Heart left ventricle (tissue), 16 donors: ENCODE data around the gene SZRD1. TPM values are rescaled to one million over a fixed set of nuclear protein-coding genes. Genes with fewer than 3 reads are reported as not detected.

ENCODE experiments used
- ATAC-seq, 4 donors: fragments of 200-7000 bp; cut with Tn5 transposase; one replicate each; pipeline ENCODE4 v1.9.1; 2020 to 2022; ENCODE audit warnings: moderate library complexity in 4 of 4, mild to moderate bottlenecking in 3 of 4, moderate number of reproducible peaks in 1 of 4
- DNase-seq, 5 donors: peaks; one replicate each; pipeline ENCODE4 v3.0.0-alpha.2; 2020
- H3K27ac ChIP-seq, 12 donors: fragments of 200-600 bp; sonication (generic) in 4 of 12; one replicate each; pipeline versions ENCODE4 v1.5.0 to v1.8.0; 2016 to 2022; ENCODE audit warnings: mild to moderate bottlenecking in 2 of 12
- H3K27me3 ChIP-seq, 9 donors: fragments of 200-600 bp; sonication (generic) in 2 of 9; one replicate each; pipeline versions ENCODE4 v1.5.1 to v1.8.0; 2016 to 2022; ENCODE audit warnings: mild to moderate bottlenecking in 3 of 9
- H3K36me3 ChIP-seq, 9 donors: fragments of 200-600 bp; sonication (generic) in 2 of 9; one replicate each; pipeline versions ENCODE4 v1.5.0 to v1.8.0; 2018 to 2022; ENCODE audit warnings: mild to moderate bottlenecking in 2 of 9
- H3K4me1 ChIP-seq, 12 donors: fragments of 200-600 bp; sonication (generic) in 4 of 12; one replicate each; pipeline versions ENCODE4 v1.5.0 to v1.8.0; 2016 to 2022; ENCODE audit warnings: mild to moderate bottlenecking in 3 of 12
- H3K4me3 ChIP-seq, 12 donors: fragments of 200-600 bp; sonication (generic) in 4 of 12; one replicate each; pipeline versions ENCODE4 v1.5.0 to v1.8.0; 2017 to 2022; ENCODE audit warnings: mild to moderate bottlenecking in 9 of 12, moderate library complexity in 4 of 12
- H3K9me3 ChIP-seq, 12 donors: fragments of 200-600 bp; sonication (generic) in 4 of 12; one replicate each; pipeline versions ENCODE4 v1.5.0 to v1.8.0; 2016 to 2022; ENCODE audit warnings: mild to moderate bottlenecking in 1 of 12
- CTCF ChIP-seq, 12 donors: fragments of 200-600 bp; sonication (generic) in 4 of 12; IDR thresholded peaks; one replicate each; pipeline versions ENCODE4 v1.5.0 to v1.8.0; 2018 to 2022; ENCODE audit warnings: antibody characterized with exemption in 12 of 12, mild to moderate bottlenecking in 5 of 12
- POLR2A ChIP-seq, 2 donors: fragments of 450-650 bp; IDR thresholded peaks; one replicate each; pipeline ENCODE4 v1.6.1; 2017; ENCODE audit warnings: antibody characterized with exemption in 2 of 2, mild to moderate bottlenecking in 2 of 2, moderate library complexity in 2 of 2
- WGBS, 4 donors: extraction: QIAGEN DNeasy Blood & Tissue Kit in 2 of 4; methylation state at CpG; one replicate each; pipeline versions ENCODE4 v1.1.5 to v1.1.7; 2013 to 2018; 5-methylcytosine and 5-hydroxymethylcytosine counted together
- intact Hi-C, 10 donors: fragments of 100-400 bp; cut with DNase I; formaldehyde crosslinking; loops; one replicate each; pipeline versions ENCODE4 v1.11.1 to v1.14.2; 2022
- polyA plus RNA-seq, 2 donors: library from polyadenylated mRNA; stranded (reverse); fragments of 200-250 nt; gene quantifications; one replicate each; pipeline ENCODE4 v1.2.3, GENCODE V29; 2013
- total RNA-seq, 9 donors: library from RNA; depleted of rRNA in 2 of 9; stranded (reverse); fragments of >200 nt in 2 of 9; fragmentation: NEBNext Ultra II Directional in 3 of 9; extraction: Animal tissue kit (Norgen Biotek cat#: 25700) in 3 of 9; gene quantifications; one replicate each; pipeline versions ENCODE4 v1.1.0 to v1.2.4, GENCODE V29; 2016 to 2023
- donor health status: ischemic (EF 13 %, LVEDD 7.1; RV severe dilation, severe dysfunction).
- donor health status: healthy with polysubstance abuse.
- donor health status: DM: no; HTN: yes; CAD: no.
- donor health status: DM: no; HTN: no; CAD: no.
- donor health status: ischemic (EF 25% LVEDD 6.9; RV normal size, moderate dysfunction).
- donor health status: ischemic (EF 25% LVEDD 5.7; RV mildly dilated, moderate dysfunction).
- donor health status: healthy.
- donor health status: DM: yes; HTN: yes; CAD: no.
- donor health status: ischemic (EF 35%, LVEDD 5.7; RV mildly dilated, moderate dysfunction).
- donor health status: nonischemic (EF 11% LVEDD 7.7; RV severe dilation, severe dysfunction).
- donor health status: DM: yes; HTN: yes; CAD: no.
- donor health status: PGD.
- donor health status: ischemic (EF 29% LVEDD 5.4; RV normal size, mild dysfunction).
- donor health status: nonischemic (EF 23%, LVEDD 6.1; RV moderate dilation, normal function).

Gene SZRD1
- total and polyA plus RNA-seq, 11 donors, result 54.4 to 140 (median 94.4) TPM

GRCh38 chr1:16367258-16367967, 371 bp downstream of the SZRD1 start:
- Histone ChIP-seq H3K36me3 (no peaks in the 10 kb centered on the region), H3K4me1 (peaks cover 2 to 73% (median 28%) of the 10 kb centered on the region in 12 donors), H3K9me3 (no peaks in the 10 kb centered on the region), H3K27ac (peak overlapping the region; percentile 83 to 100 (median 97)), H3K4me3 (peak overlapping the region; percentile 46 to 98 (median 80)), H3K27me3 (no peaks in the 10 kb centered on the region)
- ATAC-seq, result peak; percentile 68 to 91 (median 89)
- intact Hi-C loops, result loop anchor here in 5 of 10 donors (1.0 to 10.0 kb wide), 5 partner anchors 73 to 840 kb away; partner anchors contain the start of genes NECAP2 (in 2 of the 5) and DNAJC16 (in 1 of the 5)
- peak in 5 of 12 donors; percentile 15 to 38 (median 24) for TF ChIP-seq CTCF (IDR thresholded peaks at IDR 0.05)
- peak in 1 of 2 donors; percentile 66 for TF ChIP-seq POLR2A (IDR thresholded peaks at IDR 0.05)
- 0 to 1% (median 0%) methylated on average over 31 to 47 of the region's 47 CpGs for WGBS, 4 donors
- peak; percentile 88 to 90 (median 89) for DNase-seq

- peak overlapping the region; percentile 46 to 98 (median 80) for H3K4me3 ChIP-seq
- intact Hi-C loops, result loop anchor here in 5 of 10 donors (1.0 to 10.0 kb wide), 6 partner anchors 18 to 841 kb away; partner anchors contain the start of genes NECAP2 (in 2 of the 5) and DNAJC16 (in 1 of the 5)
- H3K27ac ChIP-seq, result peak overlapping the region; percentile 83 to 100 (median 97)
- WGBS, 4 donors, result 2 to 4% (median 2%) methylated on average over 24 of the region's 24 CpGs
- no peaks in the 10 kb centered on the region for H3K27me3 ChIP-seq
- peak in 1 of 4 donors; percentile 19 for ATAC-seq
- H3K9me3 ChIP-seq, result no peaks in the 10 kb centered on the region
- H3K36me3 ChIP-seq, result no peaks in the 10 kb centered on the region
- TF ChIP-seq CTCF (IDR thresholded peaks at IDR 0.05), result no peak
- peaks cover 9 to 79% (median 34%) of the 10 kb centered on the region in 12 donors for H3K4me1 ChIP-seq
- DNase-seq, result no peak
These were observed 1.2 kb downstream of the SZRD1 start for GRCh38 chr1:16367968-16368890.

GRCh38 chr1:16369821-16370220, 2.8 kb downstream of the SZRD1 start:
- WGBS, 4 donors, result 87 to 95% (median 91%) methylated on average over 4 of the region's 4 CpGs
- Histone ChIP-seq H3K4me1 (peaks cover 10 to 79% (median 45%) of the 10 kb centered on the region in 12 donors), H3K27ac (no peak overlapping the region), H3K9me3 (no peaks in the 10 kb centered on the region), H3K4me3 (no peak overlapping the region), H3K27me3 (no peaks in the 10 kb centered on the region), H3K36me3 (peaks cover 0 to 8% (median 0%) of the 10 kb centered on the region in 9 donors)
- TF ChIP-seq CTCF (IDR thresholded peaks at IDR 0.05) (no peak), POLR2A (IDR thresholded peaks at IDR 0.05) (no peak)
- intact Hi-C loops, result loop anchor here in 5 of 10 donors (5.0 to 10.0 kb wide), 6 partner anchors 72 to 843 kb away; partner anchors contain the start of genes DNAJC16 (in 1 of the 5) and NECAP2 (in 1 of the 5)
- DNase-seq, result no peak
- ATAC-seq, result no peak
